Measurements from ENCODE around the gene LRRK1.

Gene LRRK1

DNA sequence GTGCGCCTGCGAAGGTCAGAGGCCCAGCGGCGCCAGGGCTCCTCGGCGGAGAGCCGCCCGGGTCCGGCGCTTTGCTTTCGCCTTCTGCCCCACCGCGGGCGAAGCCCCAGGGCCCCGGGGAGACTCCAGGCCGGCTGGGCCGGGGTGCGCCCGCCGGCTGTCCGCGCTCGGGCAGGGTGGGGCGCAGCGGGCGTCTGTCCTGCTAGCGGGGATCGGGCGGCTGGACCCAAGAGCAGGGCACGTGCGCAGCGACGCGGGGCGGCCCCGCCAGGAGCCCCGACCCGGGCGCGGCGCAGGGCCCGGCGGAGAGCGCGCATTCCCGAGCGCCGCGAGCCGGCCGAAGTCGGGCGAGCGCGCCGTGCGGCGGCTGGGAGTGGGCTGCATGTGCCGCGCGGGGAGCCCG, 40.1 kb upstream of the LRRK1 start:
- peak; percentile 59 for DNase-seq (ENCODE audit: low spot score)

DNA sequence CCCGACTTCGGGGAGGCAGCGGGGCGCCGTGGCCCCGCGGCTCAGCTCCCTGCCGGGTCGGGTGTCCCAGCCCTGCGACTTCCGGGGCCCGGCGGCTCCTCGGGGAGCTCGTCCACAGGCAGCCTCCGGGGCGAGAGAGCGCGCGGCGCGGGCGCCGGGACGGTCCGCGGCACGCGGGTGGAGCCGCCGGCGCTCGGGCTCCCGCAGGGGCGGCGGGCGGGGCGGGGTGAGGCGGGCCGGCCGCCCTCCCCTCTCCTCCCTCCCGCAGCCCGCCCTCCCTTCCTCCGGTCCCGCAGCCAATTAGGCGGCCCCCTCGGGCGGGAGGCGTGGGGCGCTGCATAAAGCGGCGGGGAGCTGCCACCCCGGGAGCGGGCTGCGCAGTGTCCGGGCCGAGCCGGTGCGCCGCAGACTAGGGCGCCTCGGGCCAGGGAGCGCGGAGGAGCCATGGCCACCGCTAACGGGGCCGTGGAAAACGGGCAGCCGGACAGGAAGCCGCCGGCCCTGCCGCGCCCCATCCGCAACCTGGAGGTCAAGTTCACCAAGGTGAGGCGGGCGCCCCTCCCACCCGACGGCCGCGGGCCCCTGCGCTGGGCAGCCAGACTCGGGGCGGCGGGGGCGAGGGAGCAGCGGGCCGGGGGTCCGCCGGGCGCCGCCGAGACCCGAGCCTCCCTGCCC, 39.6 kb upstream of the LRRK1 start, which contains the start of gene ALDH1A3:
Gene ALDH1A3, plus strand, starts transcription at position 368 of the 675 bp plus-strand sequence. Its CDS starts 77 bp downstream, at position 445.
- DNase-seq (ENCODE audit: low spot score), result peak; percentile 73
- no peak for TF ChIP-seq CTCF (IDR thresholded peaks at IDR 0.05; ENCODE audit: extremely low read depth, missing control alignments)

More for the DNA sequence above, 40.1 kb upstream of the LRRK1 start:
- TF ChIP-seq CTCF (IDR thresholded peaks at IDR 0.05; ENCODE audit: extremely low read depth, missing control alignments), result no peak

DNA sequence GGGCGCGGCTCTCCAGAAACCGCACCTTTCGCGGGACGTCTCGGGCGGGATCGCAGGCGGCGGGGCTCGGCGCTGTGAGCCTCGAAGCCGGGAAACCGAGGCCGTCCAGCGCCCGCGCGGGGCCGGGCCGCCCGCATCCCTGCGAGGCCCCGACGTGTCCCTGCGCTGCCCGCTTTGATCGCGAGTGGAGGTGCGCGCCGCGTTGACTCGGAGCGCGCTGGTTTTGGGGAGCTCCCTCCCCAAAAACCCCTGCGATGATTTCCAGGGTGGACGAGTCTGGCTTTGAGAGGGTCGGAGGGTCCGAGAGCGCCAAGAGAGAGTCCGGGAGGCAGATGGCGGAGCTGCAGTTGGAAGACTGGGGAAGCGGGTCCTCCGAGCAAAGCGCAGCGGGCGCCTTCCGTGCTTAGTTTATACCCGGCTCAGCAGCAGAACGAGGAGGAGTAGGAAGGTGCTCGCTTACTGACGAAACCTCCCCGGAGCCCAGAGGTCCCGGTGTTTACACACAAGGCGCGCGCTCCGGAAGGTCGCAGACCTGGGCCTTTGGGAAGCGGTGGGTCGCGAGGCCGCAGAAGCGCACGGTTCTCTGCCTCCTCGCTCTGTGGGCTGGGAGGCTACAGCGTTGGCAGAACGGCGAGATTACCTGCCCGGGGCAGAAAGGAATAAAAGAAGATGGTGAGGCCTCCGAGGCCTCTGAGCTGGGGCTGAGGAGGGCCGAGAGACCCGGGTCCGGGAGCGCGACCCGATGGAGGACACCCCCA, 38.8 kb upstream of the LRRK1 start:
- TF ChIP-seq CTCF (IDR thresholded peaks at IDR 0.05; ENCODE audit: extremely low read depth, missing control alignments), result no peak
- peak; percentile 43 for DNase-seq (ENCODE audit: low spot score)

DNA sequence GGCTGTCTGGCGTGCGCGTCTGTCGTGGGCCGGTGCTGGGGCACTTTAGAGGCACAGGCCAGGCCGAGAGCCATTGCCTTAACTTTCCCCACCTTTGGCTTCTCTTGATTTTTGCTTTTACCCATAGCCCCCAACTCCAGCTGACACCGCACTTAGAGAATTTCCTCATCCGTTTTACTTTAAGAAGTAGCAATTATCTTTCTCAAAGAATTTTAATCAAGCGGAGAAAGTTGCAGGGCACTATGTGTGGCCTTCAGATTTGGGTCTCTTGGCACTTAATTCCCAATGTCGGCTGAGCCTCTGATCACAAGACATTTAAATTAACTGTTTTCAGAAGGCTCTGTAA, 38.3 kb upstream of the LRRK1 start:
- TF ChIP-seq CTCF (IDR thresholded peaks at IDR 0.05; ENCODE audit: extremely low read depth, missing control alignments), result no peak
- DNase-seq (ENCODE audit: low spot score), result no peak

DNA sequence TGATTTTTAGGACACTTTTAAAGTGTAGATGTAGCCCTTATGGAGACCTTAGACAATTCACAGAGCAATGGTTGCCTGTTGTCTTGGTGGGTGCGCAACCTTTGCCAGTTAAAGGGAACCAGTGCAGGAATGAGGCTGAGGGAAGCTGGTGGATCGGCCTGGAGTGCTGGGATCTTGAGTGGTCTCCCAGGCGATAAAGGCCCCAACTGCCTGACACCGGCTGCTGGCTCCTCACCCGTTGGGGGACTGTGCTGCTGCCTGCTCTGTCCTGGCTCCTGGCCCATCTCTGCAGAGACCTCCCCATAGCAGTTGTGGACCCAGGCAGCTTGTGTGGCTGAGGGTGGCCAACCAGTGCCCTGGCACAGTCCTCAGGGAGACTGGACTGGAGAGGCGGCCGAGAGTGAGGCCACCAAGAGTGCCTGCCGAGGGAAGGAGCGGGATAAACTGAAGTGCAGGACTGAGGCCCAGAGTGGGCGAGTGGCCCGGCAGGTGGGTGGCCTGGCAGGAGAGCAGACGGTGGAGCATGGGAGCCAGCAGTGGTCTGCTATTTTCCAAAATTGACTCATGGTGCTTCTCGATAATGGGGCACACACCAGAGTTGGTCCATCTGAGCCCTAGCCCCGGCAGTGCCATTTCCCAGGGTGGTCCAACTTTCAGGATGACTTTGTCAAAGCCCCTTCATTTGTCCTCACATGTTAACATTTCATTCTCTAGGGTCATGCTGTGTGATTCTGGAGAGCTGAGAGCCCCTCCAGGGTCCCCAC, 37.4 kb upstream of the LRRK1 start:
- no peak for DNase-seq (ENCODE audit: low spot score)
- no peak for TF ChIP-seq CTCF (IDR thresholded peaks at IDR 0.05; ENCODE audit: extremely low read depth, missing control alignments)

- DNase-seq (ENCODE audit: low spot score), result no peak
Measured at GRCh38 chr15:100885116-100885515, 34.0 kb upstream of the LRRK1 start.

More at GRCh38 chr15:100885116-100885515, 34.0 kb upstream of the LRRK1 start:
- TF ChIP-seq CTCF (IDR thresholded peaks at IDR 0.05; ENCODE audit: extremely low read depth, missing control alignments), result no peak
